Kidney (tissue), 14 donors: ENCODE measurements around the gene ITPA. TPM values are rescaled to one million over a fixed set of nuclear protein-coding genes. Genes with fewer than 3 reads are reported as not detected.

ENCODE experiments used
- DNase-seq, 5 donors: peaks; one replicate each; pipeline ENCODE4 v3.0.0-alpha.2; 2013 to 2020
- FAIRE-seq: peaks from 2 replicates; lab custom pipeline; 2012; peaks lifted over from hg19 to GRCh38; lab: Jason Lieb, UNC
- H3K27ac ChIP-seq, 2 donors: one replicate each; pipeline ENCODE4 v1.7.0; 2013; ENCODE audit warnings: low read depth in 2 of 2, low read length in 2 of 2, inconsistent platforms in 1 of 2
- H3K27me3 ChIP-seq: one replicate; pipeline ENCODE4 v1.7.1; 2013; ENCODE audit warnings: low read length, inconsistent platforms; ENCODE audit not compliant: control insufficient read depth, insufficient read depth
- H3K36me3 ChIP-seq, 3 donors: one replicate each; pipeline versions ENCODE4 v1.7.0 to v1.7.1; 2013; ENCODE audit warnings: low read length in 3 of 3, control low read depth in 1 of 3, inconsistent platforms in 1 of 3; ENCODE audit not compliant: insufficient read depth in 3 of 3, control insufficient read depth in 2 of 3
- H3K4me1 ChIP-seq, 3 donors: one replicate each; pipeline versions ENCODE4 v1.7.0 to v1.7.1; 2013; ENCODE audit warnings: low read length in 3 of 3, inconsistent platforms in 1 of 3, low read depth in 1 of 3; ENCODE audit not compliant: control insufficient read depth in 2 of 3, insufficient read depth in 2 of 3
- H3K4me3 ChIP-seq, 3 donors: one replicate each; pipeline versions ENCODE4 v1.7.0 to v1.8.1; 2013; ENCODE audit warnings: low read length in 3 of 3, control low read depth in 1 of 3, inconsistent platforms in 1 of 3
- H3K9ac ChIP-seq, 3 donors: one replicate each; pipeline versions ENCODE4 v1.7.0 to v1.7.1; 2013; ENCODE audit warnings: low read length in 3 of 3, control low read depth in 1 of 3, inconsistent platforms in 1 of 3
- H3K9me3 ChIP-seq, 3 donors: one replicate each; pipeline versions ENCODE4 v1.7.0 to v1.7.1; 2013; ENCODE audit warnings: low read length in 3 of 3, control low read depth in 1 of 3, inconsistent platforms in 1 of 3; ENCODE audit not compliant: control insufficient read depth in 2 of 3, insufficient read depth in 1 of 3
- intact Hi-C: fragments of 100-400 bp; cut with DNase I; formaldehyde crosslinking; loops from one replicate; pipeline ENCODE4 v1.11.1; 2022
- polyA plus RNA-seq: library from polyadenylated mRNA; stranded (reverse); fragments of 350-450 nt; fragmentation: Illumina TruSeq; extraction: RNeasy Lipid Tissue Mini Kit (QIAGEN cat#74804); gene quantifications from one replicate; pipeline ENCODE4 v1.2.3, GENCODE V29; 2014; ENCODE audit warnings: low read depth, low replicate concordance; ENCODE audit not compliant: insufficient read depth
- total RNA-seq: library from RNA; stranded (reverse); fragmentation: NEBNext Ultra II Directional; extraction: Animal tissue kit (Norgen Biotek cat#: 25700); gene quantifications from one replicate; pipeline ENCODE4 v1.2.1, GENCODE V29; 2021
- TF ChIP-seq, protein P1 (sequence below): IDR thresholded peaks from 3 replicates; pipeline ENCODE4 v1.5.1; 2012; ENCODE audit warnings: mild to moderate bottlenecking, moderate library complexity, borderline replicate concordance; ENCODE audit not compliant: insufficient read depth; ENCODE audit errors: extremely low read depth
- donor health status: control.
- donor health status: control.
- donor health status: control.
- donor health status: control.
- donor health status: control.
- donor health status: DM: yes; HTN: yes; CAD: no.
- donor health status: Normal renal cell carcinoma (clear cell type).

ITPA gene
- total and polyA plus RNA-seq, 2 donors from 2014 or later, result 59.7 to 81.1 TPM

GRCh38 chr20:3270051-3270450 lies 60.8 kb downstream of the ITPA start:
- FAIRE-seq (no peak), DNase-seq (no peak)
- Histone ChIP-seq H3K4me3 (no peak overlapping the region), H3K27me3 (no peaks in the 10 kb centered on the region), H3K36me3 (peaks cover 7 to 22% (median 10%) of the 10 kb centered on the region in 3 donors), H3K9me3 (no peaks in the 10 kb centered on the region), H3K27ac (no peak overlapping the region), H3K4me1 (no peaks in the 10 kb centered on the region), H3K9ac (no peak overlapping the region)
- TF ChIP-seq, protein P1, sequence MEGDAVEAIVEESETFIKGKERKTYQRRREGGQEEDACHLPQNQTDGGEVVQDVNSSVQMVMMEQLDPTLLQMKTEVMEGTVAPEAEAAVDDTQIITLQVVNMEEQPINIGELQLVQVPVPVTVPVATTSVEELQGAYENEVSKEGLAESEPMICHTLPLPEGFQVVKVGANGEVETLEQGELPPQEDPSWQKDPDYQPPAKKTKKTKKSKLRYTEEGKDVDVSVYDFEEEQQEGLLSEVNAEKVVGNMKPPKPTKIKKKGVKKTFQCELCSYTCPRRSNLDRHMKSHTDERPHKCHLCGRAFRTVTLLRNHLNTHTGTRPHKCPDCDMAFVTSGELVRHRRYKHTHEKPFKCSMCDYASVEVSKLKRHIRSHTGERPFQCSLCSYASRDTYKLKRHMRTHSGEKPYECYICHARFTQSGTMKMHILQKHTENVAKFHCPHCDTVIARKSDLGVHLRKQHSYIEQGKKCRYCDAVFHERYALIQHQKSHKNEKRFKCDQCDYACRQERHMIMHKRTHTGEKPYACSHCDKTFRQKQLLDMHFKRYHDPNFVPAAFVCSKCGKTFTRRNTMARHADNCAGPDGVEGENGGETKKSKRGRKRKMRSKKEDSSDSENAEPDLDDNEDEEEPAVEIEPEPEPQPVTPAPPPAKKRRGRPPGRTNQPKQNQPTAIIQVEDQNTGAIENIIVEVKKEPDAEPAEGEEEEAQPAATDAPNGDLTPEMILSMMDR, result no peak
- intact Hi-C loops, result no loop called here

DNA sequence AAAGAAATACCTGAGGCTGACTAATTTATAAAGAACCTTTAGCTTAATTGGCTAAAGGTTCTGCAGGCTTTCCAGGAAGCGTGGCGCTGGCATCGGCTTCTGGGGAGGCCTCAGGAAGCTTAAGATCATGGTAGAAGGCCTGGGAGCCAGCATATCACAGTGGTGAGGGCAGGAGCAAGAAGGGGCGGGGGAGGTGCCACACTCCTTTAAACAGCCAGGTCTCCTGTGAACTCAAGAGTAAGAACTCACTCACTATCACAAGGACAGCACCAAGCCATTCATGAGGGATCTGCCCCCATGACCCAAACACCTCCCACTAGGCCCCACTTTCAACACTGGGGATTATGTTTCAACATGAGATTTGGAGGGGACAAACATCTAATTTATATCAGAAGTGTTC lies 64.1 kb downstream of the ITPA start:
- Histone ChIP-seq H3K4me1 (no peaks in the 10 kb centered on the region), H3K36me3 (peaks cover 5 to 39% (median 27%) of the 10 kb centered on the region in 3 donors), H3K9me3 (no peaks in the 10 kb centered on the region), H3K27me3 (no peaks in the 10 kb centered on the region), H3K4me3 (no peak overlapping the region), H3K9ac (no peak overlapping the region), H3K27ac (no peak overlapping the region)
- DNase-seq (no peak), FAIRE-seq (no peak)
- TF ChIP-seq, protein P1, result no peak
- intact Hi-C loops, result no loop called here

Other genes with a start within 250 kb of the ITPA start
- gene GNRH2, start 165.9 kb upstream of the ITPA start, total RNA-seq, result not detected
- gene GNRH2, start 165.9 kb upstream of the ITPA start, polyA plus RNA-seq, result not detected
- 39.8 TPM for gene MRPS26, start 163.4 kb upstream of the ITPA start, total RNA-seq
- gene MRPS26, start 163.4 kb upstream of the ITPA start, polyA plus RNA-seq, result 109 TPM
- not detected for gene OXT, start 137.9 kb upstream of the ITPA start, total RNA-seq
- 10.8 TPM for gene OXT, start 137.9 kb upstream of the ITPA start, polyA plus RNA-seq
- not detected for gene AVP, start 124.8 kb upstream of the ITPA start, total RNA-seq
- gene AVP, start 124.8 kb upstream of the ITPA start, polyA plus RNA-seq, result 2.1 TPM
- gene FASTKD5, start 49.6 kb upstream of the ITPA start, total RNA-seq, result 15.8 TPM
- 17.3 TPM for gene FASTKD5, start 49.6 kb upstream of the ITPA start, polyA plus RNA-seq
- gene UBOX5, start 49.6 kb upstream of the ITPA start, total RNA-seq, result 7.2 TPM
- 5.6 TPM for gene UBOX5, start 49.6 kb upstream of the ITPA start, polyA plus RNA-seq
- 20.0 TPM for gene LZTS3, start 35.9 kb upstream of the ITPA start, total RNA-seq
- gene LZTS3, start 35.9 kb upstream of the ITPA start, polyA plus RNA-seq, result 23.0 TPM
- gene DDRGK1, start 4.8 kb upstream of the ITPA start, total RNA-seq, result 81.8 TPM
- gene DDRGK1, start 4.8 kb upstream of the ITPA start, polyA plus RNA-seq, result 92.5 TPM
- 7.6 TPM for gene SLC4A11, start 29.7 kb downstream of the ITPA start, total RNA-seq
- gene SLC4A11, start 29.7 kb downstream of the ITPA start, polyA plus RNA-seq, result 14.8 TPM
- gene DNAAF9, start 198.2 kb downstream of the ITPA start, total RNA-seq, result 25.2 TPM
- 7.3 TPM for gene DNAAF9, start 198.2 kb downstream of the ITPA start, polyA plus RNA-seq